Measurements from ENCODE around the gene ASTN2.
A peak's percentile ranks its signal among the peaks of the same experiment; 100 is the strongest.

DNA sequence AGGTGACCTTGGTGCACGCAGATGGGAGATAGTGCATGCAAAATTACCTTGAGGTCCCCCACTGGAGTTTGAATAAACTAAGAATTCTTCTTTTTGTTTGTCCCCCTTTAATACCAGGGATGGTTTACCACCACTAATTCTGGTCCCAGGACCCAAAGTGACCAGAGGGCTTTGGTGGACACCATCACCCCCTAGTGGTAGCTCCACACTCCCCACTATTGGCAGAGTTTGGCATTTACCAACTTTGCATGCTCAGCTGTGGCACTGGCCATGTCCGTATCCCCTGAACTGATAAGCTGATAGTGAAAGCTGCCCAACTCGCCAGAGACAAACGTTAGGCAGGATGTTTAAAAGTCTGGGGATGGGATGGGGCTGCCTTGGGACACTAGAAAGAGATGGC is 3.3 kb downstream of the ASTN2 start:
- peak; percentile 24 for TF ChIP-seq CTCF (IDR thresholded peaks at IDR 0.05; ENCODE audit: borderline replicate concordance, extremely low read depth, low read length, poor library complexity, severe bottlenecking)
- no peak for TF ChIP-seq EZH2 (IDR thresholded peaks at IDR 0.05; ENCODE audit: borderline replicate concordance, low read depth, low read length, severe bottlenecking)

Measured in DND-41 (cell line).